ENCODE results near the gene EZR.

GRCh38 chr6:158756126-158756525 lies 63.0 kb downstream of the EZR start:
- TF ChIP-seq CTCF (IDR thresholded peaks at IDR 0.05 in 2 of 3, conservative IDR thresholded peaks at IDR 0.05 in 1 of 3; ENCODE audit: borderline replicate concordance in 1 of 3, insufficient read depth in 1 of 3, low read depth in 2 of 3, low read length in 2 of 3) (no peak), RAD21 (IDR thresholded peaks at IDR 0.05; ENCODE audit: low read depth) (no peak), ELF1 (IDR thresholded peaks at IDR 0.05; ENCODE audit: borderline replicate concordance, low read depth) (no peak), EZH2phosphoT487 (IDR thresholded peaks at IDR 0.05; ENCODE audit: borderline replicate concordance) (no peak), POLR2AphosphoS5 (IDR thresholded peaks at IDR 0.05; ENCODE audit: low read depth, low read length) (no peak), ZFX (IDR thresholded peaks at IDR 0.05) (no peak), CEBPB (IDR thresholded peaks at IDR 0.05; ENCODE audit: low read depth) (no peak), REST (IDR thresholded peaks at IDR 0.05; ENCODE audit: low read depth) (no peak), EZH2 (IDR thresholded peaks at IDR 0.05) (no peak)

Measured in HCT116 (cell line).